Thyroid gland (tissue), 4 donors: ENCODE data around the gene SART1.

Experiments used
- CTCF ChIP-seq, 6 experiments: fragments of 200-600 bp in 3 of 6; fragments of 450-650 bp in 3 of 6; sonication (generic) in 3 of 6; IDR thresholded peaks; one replicate each; pipeline ENCODE4 v1.5.1; 2016 to 2019; ENCODE audit warnings: antibody characterized with exemption in 6 of 6, mild to moderate bottlenecking in 2 of 6, inconsistent platforms in 1 of 6, moderate library complexity in 1 of 6
- POLR2A ChIP-seq, 2 donors: fragments of 450-650 bp; IDR thresholded peaks; one replicate each; pipeline ENCODE4 v1.6.1; 2017; ENCODE audit warnings: antibody characterized with exemption in 2 of 2, mild to moderate bottlenecking in 2 of 2, moderate library complexity in 1 of 2

GRCh38 chr11:65962141-65962564 is 619 bp downstream of the SART1 start:
- TF ChIP-seq POLR2A (IDR thresholded peaks at IDR 0.05) (no peak), CTCF (IDR thresholded peaks at IDR 0.05) (no peak)
